Measurements from ENCODE around the gene PARM1.

DNA sequence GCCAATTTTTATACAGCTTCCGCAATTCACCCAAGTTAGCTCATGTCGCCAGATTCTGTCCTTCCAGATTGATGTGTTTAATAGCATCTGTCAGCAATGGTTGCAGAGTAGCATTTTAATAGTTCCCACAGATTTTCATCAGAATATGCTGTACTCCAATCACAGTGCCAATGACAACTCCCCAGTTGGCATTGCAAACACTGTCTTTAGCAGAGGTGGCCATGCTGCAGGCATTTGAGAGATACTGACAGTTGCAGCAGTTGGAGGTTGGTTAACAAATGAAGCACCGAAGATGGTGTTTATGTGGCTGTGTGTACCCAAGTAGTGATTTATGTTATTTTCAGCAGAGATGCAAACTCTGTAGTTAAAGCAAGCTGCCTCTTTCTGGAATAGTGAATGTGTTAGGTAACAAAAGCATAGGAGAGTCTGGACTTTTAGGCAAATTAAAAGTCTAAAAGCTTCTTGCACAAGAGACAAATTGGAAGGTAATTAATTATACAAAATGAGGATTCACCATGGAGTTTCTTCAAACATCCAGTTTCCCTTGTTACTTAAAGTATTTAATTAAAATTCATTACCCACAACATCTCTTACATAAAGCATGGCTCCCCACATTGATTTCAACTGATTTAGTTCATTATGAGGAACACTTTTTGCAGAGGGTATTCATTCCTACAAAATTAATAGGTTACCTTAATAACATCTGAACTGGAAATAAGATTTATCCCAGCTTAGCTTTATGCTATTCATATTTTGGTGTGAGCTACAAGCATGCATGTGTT lies 65.2 kb downstream of the PARM1 start:
- TF ChIP-seq, protein P1, sequence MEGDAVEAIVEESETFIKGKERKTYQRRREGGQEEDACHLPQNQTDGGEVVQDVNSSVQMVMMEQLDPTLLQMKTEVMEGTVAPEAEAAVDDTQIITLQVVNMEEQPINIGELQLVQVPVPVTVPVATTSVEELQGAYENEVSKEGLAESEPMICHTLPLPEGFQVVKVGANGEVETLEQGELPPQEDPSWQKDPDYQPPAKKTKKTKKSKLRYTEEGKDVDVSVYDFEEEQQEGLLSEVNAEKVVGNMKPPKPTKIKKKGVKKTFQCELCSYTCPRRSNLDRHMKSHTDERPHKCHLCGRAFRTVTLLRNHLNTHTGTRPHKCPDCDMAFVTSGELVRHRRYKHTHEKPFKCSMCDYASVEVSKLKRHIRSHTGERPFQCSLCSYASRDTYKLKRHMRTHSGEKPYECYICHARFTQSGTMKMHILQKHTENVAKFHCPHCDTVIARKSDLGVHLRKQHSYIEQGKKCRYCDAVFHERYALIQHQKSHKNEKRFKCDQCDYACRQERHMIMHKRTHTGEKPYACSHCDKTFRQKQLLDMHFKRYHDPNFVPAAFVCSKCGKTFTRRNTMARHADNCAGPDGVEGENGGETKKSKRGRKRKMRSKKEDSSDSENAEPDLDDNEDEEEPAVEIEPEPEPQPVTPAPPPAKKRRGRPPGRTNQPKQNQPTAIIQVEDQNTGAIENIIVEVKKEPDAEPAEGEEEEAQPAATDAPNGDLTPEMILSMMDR (IDR thresholded peaks at IDR 0.05; ENCODE audit: poor library complexity), result no peak
- no peak for TF ChIP-seq EZH2 (IDR thresholded peaks at IDR 0.05; ENCODE audit: borderline replicate concordance)

Data from hepatocyte (in vitro differentiated cells).